ENCODE results near the gene POLE2. TPM values are rescaled to one million over a fixed set of nuclear protein-coding genes. Genes with fewer than 3 reads are reported as not detected.

The POLE2 gene
- total RNA-seq, 1 donor from 2014 or later, result 4.1 TPM

GRCh38 chr14:49637534-49638078, 50.4 kb downstream of the POLE2 start:
- H3K36me3 Mint-ChIP-seq (ENCODE audit: unreplicated experiment), result peaks cover 18% of the 10 kb centered on the region
- H3K27ac Mint-ChIP-seq (ENCODE audit: unreplicated experiment), result no peak overlapping the region
- H3K4me3 Mint-ChIP-seq (ENCODE audit: unreplicated experiment), result no peak overlapping the region

GRCh38 chr14:49636866-49637265, 51.1 kb downstream of the POLE2 start:
- peak overlapping the region; percentile 59 for H3K4me3 Mint-ChIP-seq (ENCODE audit: unreplicated experiment)
- H3K4me1 Mint-ChIP-seq (ENCODE audit: unreplicated experiment), result peaks cover 33% of the 10 kb centered on the region
- no peak for DNase-seq (ENCODE audit: extremely low spot score, unreplicated experiment)
- no peaks in the 10 kb centered on the region for H3K9me3 Mint-ChIP-seq (ENCODE audit: unreplicated experiment)
- peaks cover 18% of the 10 kb centered on the region for H3K36me3 Mint-ChIP-seq (ENCODE audit: unreplicated experiment)
- peak overlapping the region; percentile 45 for H3K27ac Mint-ChIP-seq (ENCODE audit: unreplicated experiment)
- no peak for TF ChIP-seq CTCF (IDR thresholded peaks at IDR 0.05)
- no peaks in the 10 kb centered on the region for H3K27me3 Mint-ChIP-seq (ENCODE audit: unreplicated experiment)

More at GRCh38 chr14:49637534-49638078, 50.4 kb downstream of the POLE2 start:
- no peak for DNase-seq (ENCODE audit: extremely low spot score, unreplicated experiment)
- H3K4me1 Mint-ChIP-seq (ENCODE audit: unreplicated experiment), result peaks cover 32% of the 10 kb centered on the region
- TF ChIP-seq CTCF (IDR thresholded peaks at IDR 0.05), result no peak
- no peaks in the 10 kb centered on the region for H3K27me3 Mint-ChIP-seq (ENCODE audit: unreplicated experiment)
- no peaks in the 10 kb centered on the region for H3K9me3 Mint-ChIP-seq (ENCODE audit: unreplicated experiment)

- peaks cover 44% of the 10 kb centered on the region for H3K4me1 Mint-ChIP-seq (ENCODE audit: unreplicated experiment)
- H3K9me3 Mint-ChIP-seq (ENCODE audit: unreplicated experiment), result no peaks in the 10 kb centered on the region
- peak within 1 kb of the TSS; percentile 96 for H3K4me3 Mint-ChIP-seq (ENCODE audit: unreplicated experiment)
- no peaks in the 10 kb centered on the region for H3K27me3 Mint-ChIP-seq (ENCODE audit: unreplicated experiment)
- peaks cover 18% of the 10 kb centered on the region for H3K36me3 Mint-ChIP-seq (ENCODE audit: unreplicated experiment)
- TF ChIP-seq CTCF (IDR thresholded peaks at IDR 0.05), result no peak
- H3K27ac Mint-ChIP-seq (ENCODE audit: unreplicated experiment), result peak within 1 kb of the TSS; percentile 88
- no peak for DNase-seq (ENCODE audit: extremely low spot score, unreplicated experiment)
Measured at GRCh38 chr14:49634547-49635334, 53.3 kb downstream of the POLE2 start, which contains the start of gene DNAAF2. TSS of gene DNAAF2 (minus strand) at chr14:49635244. CDS start at chr14:49635149, 95 bp downstream.

- TF ChIP-seq CTCF (IDR thresholded peaks at IDR 0.05), result peak; percentile 90
- peak; percentile 98 for DNase-seq (ENCODE audit: extremely low spot score, unreplicated experiment)
- Mint-ChIP-seq H3K9me3 (ENCODE audit: unreplicated experiment) (no peaks in the 10 kb centered on the region), H3K4me1 (ENCODE audit: unreplicated experiment) (peaks cover 46% of the 10 kb centered on the region), H3K27me3 (ENCODE audit: unreplicated experiment) (no peaks in the 10 kb centered on the region), H3K36me3 (ENCODE audit: unreplicated experiment) (peaks cover 17% of the 10 kb centered on the region), H3K27ac (ENCODE audit: unreplicated experiment) (peak overlapping the region; percentile 91), H3K4me3 (ENCODE audit: unreplicated experiment) (peak overlapping the region; percentile 96)
Measured at GRCh38 chr14:49633640-49634546, 54.1 kb downstream of the POLE2 start.

Measured in osteocyte (in vitro differentiated cells).